HEK293T (cell line): ENCODE results near the gene GGT6.

Experiments
- CTCF ChIA-PET: fragments of 350-600 bp; formaldehyde crosslinking; extraction: SDS; loops from one replicate; lab custom pipeline; 2021; ENCODE audit warnings: antibody characterized with exemption, inconsistent platforms; lab: Yijun Ruan, JAX
- POLR2A ChIA-PET: fragments of 350-600 bp; formaldehyde crosslinking; extraction: SDS; loops from one replicate; lab custom pipeline; 2020; ENCODE audit warnings: antibody characterized with exemption, inconsistent platforms; lab: Yijun Ruan, JAX
- DNase-seq: peaks from one replicate; pipeline ENCODE4 v3.0.0; 2012; ENCODE audit warnings: mixed read lengths; ENCODE audit errors: extremely low spot score
- ARNT ChIP-seq: fragments of 450-650 bp; IDR thresholded peaks from 2 replicates; pipeline ENCODE4 v1.6.1; 2017; ENCODE audit warnings: mild to moderate bottlenecking
- BHLHE40 ChIP-seq: fragments of 450-650 bp; IDR thresholded peaks from 2 replicates; pipeline ENCODE4 v1.6.1; 2016; ENCODE audit warnings: mild to moderate bottlenecking, moderate library complexity, borderline replicate concordance
- CTBP1 ChIP-seq: fragments of 450-650 bp; IDR thresholded peaks from 2 replicates; pipeline ENCODE4 v1.6.1; 2016; ENCODE audit warnings: borderline replicate concordance
- ELF4 ChIP-seq: fragments of 450-650 bp; IDR thresholded peaks from 2 replicates; pipeline ENCODE4 v1.6.1; 2017; ENCODE audit warnings: antibody characterized with exemption
- FOXA1 ChIP-seq: fragments of 450-650 bp; IDR thresholded peaks from 2 replicates; pipeline ENCODE4 v1.6.1; 2016; ENCODE audit warnings: mild to moderate bottlenecking
- FOXK2 ChIP-seq: fragments of 450-650 bp; IDR thresholded peaks from 2 replicates; pipeline ENCODE4 v1.6.1; 2016; ENCODE audit warnings: mild to moderate bottlenecking
- FOXM1 ChIP-seq: fragments of 450-650 bp; IDR thresholded peaks from 2 replicates; pipeline ENCODE4 v1.6.1; 2017; ENCODE audit warnings: mild to moderate bottlenecking, borderline replicate concordance
- HDGF ChIP-seq: fragments of 450-650 bp; IDR thresholded peaks from 2 replicates; pipeline ENCODE4 v1.6.1; 2017; ENCODE audit warnings: antibody characterized with exemption, borderline replicate concordance
- L3MBTL2 ChIP-seq: fragments of 450-650 bp; conservative IDR thresholded peaks from 2 replicates; pipeline ENCODE4 v1.6.1; 2016; ENCODE audit warnings: mild to moderate bottlenecking
- LEF1 ChIP-seq: fragments of 450-650 bp; IDR thresholded peaks from 2 replicates; pipeline ENCODE4 v1.6.1; 2017; ENCODE audit warnings: mild to moderate bottlenecking, borderline replicate concordance
- NFRKB ChIP-seq: fragments of 450-650 bp; IDR thresholded peaks from 2 replicates; pipeline ENCODE4 v1.6.1; 2016; ENCODE audit warnings: mild to moderate bottlenecking, moderate library complexity
- PKNOX1 ChIP-seq: fragments of 450-650 bp; IDR thresholded peaks from 2 replicates; pipeline ENCODE4 v1.6.1; 2016
- SP1 ChIP-seq: fragments of 450-650 bp; IDR thresholded peaks from 2 replicates; pipeline ENCODE4 v1.6.1; 2017
- SUZ12 ChIP-seq: fragments of 450-650 bp; IDR thresholded peaks from 2 replicates; pipeline ENCODE4 v1.6.1; 2016; ENCODE audit warnings: mild to moderate bottlenecking
- TARDBP ChIP-seq: fragments of 450-650 bp; IDR thresholded peaks from 2 replicates; pipeline ENCODE4 v1.6.1; 2016
- ZNF384 ChIP-seq: fragments of 450-650 bp; IDR thresholded peaks from 2 replicates; pipeline ENCODE4 v1.6.1; 2016

GGT6 gene

DNA sequence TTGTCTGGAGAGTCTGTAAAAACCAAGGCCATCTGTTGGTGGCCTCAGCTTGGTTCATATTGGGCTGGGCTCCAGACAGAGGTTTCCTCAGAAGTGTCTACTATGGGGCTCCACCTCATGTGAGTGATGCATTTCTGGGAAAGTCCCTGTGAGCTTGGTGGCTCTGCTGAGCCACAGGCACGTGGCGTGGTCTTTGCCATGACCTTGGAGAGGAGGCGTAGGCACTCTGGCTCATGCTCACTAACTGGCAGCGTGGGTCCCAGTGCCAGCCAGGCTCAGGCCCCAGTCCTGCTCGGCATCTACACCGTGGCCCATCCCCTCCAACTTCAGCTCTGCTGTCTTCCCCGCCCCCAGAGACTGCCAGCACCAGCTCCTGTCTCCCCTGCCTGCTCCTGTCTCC is 13.3 kb upstream of the GGT6 start:
- DNase-seq, result no peak
- TF ChIP-seq ARNT (no peak), BHLHE40 (no peak), ZNF384 (no peak), ELF4 (no peak), TARDBP (no peak), PKNOX1 (no peak), FOXK2 (no peak), FOXM1 (no peak), SP1 (no peak), LEF1 (no peak), HDGF (no peak), NFRKB (no peak), CTBP1 (no peak), L3MBTL2 (no peak), FOXA1 (no peak), SUZ12 (no peak)
- CTCF ChIA-PET, result interaction anchor here (0.7 kb wide), 1 partner anchor 53 kb away, joined by 3 read pairs; no protein-coding TSS in a partner anchor
- POLR2A ChIA-PET, result interaction anchor here (1.2 kb wide), 1 partner anchor 10 kb away, joined by 3 read pairs; no protein-coding TSS in a partner anchor

- TF ChIP-seq SUZ12 (no peak), NFRKB (no peak), BHLHE40 (no peak), FOXM1 (no peak), ELF4 (no peak), L3MBTL2 (no peak), ARNT (no peak), FOXA1 (no peak), CTBP1 (no peak), PKNOX1 (no peak), ZNF384 (no peak), TARDBP (no peak), HDGF (no peak), SP1 (no peak), LEF1 (no peak), FOXK2 (no peak)
- POLR2A ChIA-PET, result no interaction called here
- CTCF ChIA-PET, result interaction anchor here (0.7 kb wide), 1 partner anchor 53 kb away, joined by 3 read pairs; no protein-coding TSS in a partner anchor
- no peak for DNase-seq
These were observed 12.7 kb upstream of the GGT6 start for GRCh38 chr17:4573115-4573514.

DNA sequence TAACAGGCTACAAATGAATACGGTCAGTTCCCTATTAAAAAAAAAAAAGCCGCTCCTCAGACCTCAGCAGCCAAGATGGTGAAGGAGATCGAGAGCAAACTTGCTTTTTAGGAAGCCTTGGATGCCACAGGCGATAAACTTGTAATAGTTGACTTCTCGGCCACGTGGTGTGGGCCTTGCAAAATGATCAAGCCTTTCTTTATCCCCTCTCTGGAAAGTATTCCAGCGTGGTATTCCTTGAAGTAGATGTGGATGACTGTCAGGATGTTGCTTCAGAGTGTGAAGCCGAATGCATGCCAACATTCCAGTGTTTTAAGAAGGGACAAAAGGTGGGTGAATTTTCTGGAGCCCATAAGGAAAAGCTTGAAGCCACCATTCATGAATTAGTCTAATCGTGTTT is 11.8 kb upstream of the GGT6 start:
- CTCF ChIA-PET, result no interaction called here
- POLR2A ChIA-PET, result no interaction called here
- no peak for TF ChIP-seq SUZ12
- TF ChIP-seq FOXM1, result no peak
- TF ChIP-seq ARNT, result no peak
- no peak for TF ChIP-seq CTBP1
- no peak for TF ChIP-seq FOXA1
- no peak for TF ChIP-seq TARDBP
- no peak for DNase-seq

DNA sequence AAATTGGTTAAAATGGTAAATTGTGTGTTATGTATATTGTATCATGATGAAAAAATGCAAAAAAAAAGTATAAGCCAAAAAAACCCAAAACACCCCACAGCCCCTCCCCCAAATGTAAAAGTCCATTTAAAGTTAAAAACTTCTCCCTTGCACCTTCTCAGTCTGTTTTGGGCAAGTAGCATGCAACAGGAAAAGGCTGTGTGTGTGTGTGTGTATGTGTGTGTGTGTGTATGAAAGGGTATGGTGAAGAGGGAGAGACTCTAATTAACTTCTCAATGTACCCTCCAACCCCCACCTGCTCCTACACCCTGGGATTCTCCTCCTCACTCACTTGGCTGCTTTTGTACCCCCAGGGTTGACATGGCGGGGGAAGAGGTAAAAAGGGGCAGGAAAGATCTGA is 9.2 kb upstream of the GGT6 start:
- CTCF ChIA-PET, result interaction anchor here (0.6 to 1.2 kb wide), 5 partner anchors 41 to 300 kb away, joined by 3 to 5 read pairs (median 5); no protein-coding TSS in a partner anchor
- no peak for TF ChIP-seq CTBP1
- no peak for TF ChIP-seq ZNF384
- no peak for TF ChIP-seq TARDBP
- TF ChIP-seq LEF1, result no peak
- TF ChIP-seq SP1, result no peak
- no peak for TF ChIP-seq SUZ12
- TF ChIP-seq FOXA1, result no peak
- TF ChIP-seq L3MBTL2, result no peak
- TF ChIP-seq HDGF, result no peak
- no peak for TF ChIP-seq FOXM1
- TF ChIP-seq NFRKB, result no peak
- no peak for TF ChIP-seq FOXK2
- TF ChIP-seq ELF4, result no peak
- no peak for TF ChIP-seq PKNOX1
- TF ChIP-seq ARNT, result no peak
- DNase-seq, result no peak
- POLR2A ChIA-PET, result interaction anchor here (0.8 to 1.1 kb wide), 2 partner anchors 12 to 56 kb away, joined by 3 to 4 read pairs; no protein-coding TSS in a partner anchor

DNA sequence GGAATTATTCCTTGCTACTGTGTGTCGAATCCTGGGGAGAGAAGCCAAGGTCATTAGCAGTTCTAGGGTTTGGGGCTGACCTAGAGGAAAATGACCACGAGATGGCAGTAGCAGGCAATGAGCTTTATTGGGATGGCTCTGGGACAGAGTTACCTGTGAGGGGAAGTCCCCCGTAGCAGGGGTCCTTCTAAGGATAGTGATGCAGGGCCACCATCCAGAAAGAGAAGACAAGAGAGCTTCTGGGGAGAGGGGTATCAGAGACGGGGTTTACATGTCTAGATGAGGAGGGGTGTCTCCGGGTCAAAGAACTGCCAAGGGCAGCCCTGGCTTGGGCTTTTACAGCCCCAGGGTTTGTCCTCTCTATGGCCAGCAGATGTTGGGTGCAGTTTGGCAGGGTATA is 6.4 kb upstream of the GGT6 start:
- ChIA-PET CTCF (interaction anchor here (0.6 to 2.5 kb wide), 19 partner anchors 10 to 156 kb away, joined by 3 to 51 read pairs (median 4); partner anchors contain the start of gene MYBBP1A), POLR2A (interaction anchor here (0.8 to 3.4 kb wide), 5 partner anchors 10 to 66 kb away, joined by 3 to 15 read pairs (median 7); partner anchors contain the start of genes MYBBP1A and SMTNL2)
- TF ChIP-seq SP1 (no peak), CTBP1 (no peak), HDGF (no peak)
- peak; percentile 74 for DNase-seq
